Measurements from ENCODE around the gene RPL18A. TPM values are rescaled to one million over a fixed set of nuclear protein-coding genes. Genes with fewer than 3 reads are reported as not detected.
A peak's percentile ranks its signal among the peaks of the same experiment; 100 is the strongest.

Gene RPL18A
- total RNA-seq, 1 donor from 2014 or later, result 1,467 TPM

- DNase-seq (ENCODE audit: low spot score), result no peak
Observed at GRCh38 chr19:17841371-17841809, 18.3 kb upstream of the RPL18A start.

GRCh38 chr19:17841810-17842662 lies 17.7 kb upstream of the RPL18A start:
- DNase-seq (ENCODE audit: low spot score), result no peak

- DNase-seq (ENCODE audit: low spot score), result no peak
Observed at GRCh38 chr19:17842663-17843291, 16.9 kb upstream of the RPL18A start.

GRCh38 chr19:17843292-17843827 lies 16.4 kb upstream of the RPL18A start:
- DNase-seq (ENCODE audit: low spot score), result no peak

- no peak for DNase-seq (ENCODE audit: low spot score)
Observed at GRCh38 chr19:17843908-17844490, 15.7 kb upstream of the RPL18A start.

- no peak for DNase-seq (ENCODE audit: low spot score)
Observed at GRCh38 chr19:17846146-17846545, 13.6 kb upstream of the RPL18A start.

GRCh38 chr19:17847538-17848366 lies 12.0 kb upstream of the RPL18A start, which contains the start of gene JAK3:
Gene JAK3, minus strand, starts transcription at chr19:17847982. Its CDS starts 3,565 bp downstream, at chr19:17844417.
- no peak for DNase-seq (ENCODE audit: low spot score)

- no peak for DNase-seq (ENCODE audit: low spot score)
Observed at GRCh38 chr19:17848595-17849292, 11.0 kb upstream of the RPL18A start.

- DNase-seq (ENCODE audit: low spot score), result no peak
Observed at GRCh38 chr19:17854061-17854460, 5.6 kb upstream of the RPL18A start.

GRCh38 chr19:17855280-17856152 lies 4.2 kb upstream of the RPL18A start:
- DNase-seq (ENCODE audit: low spot score), result peak; percentile 96

- no peak for DNase-seq (ENCODE audit: low spot score)
Observed at GRCh38 chr19:17860331-17860992, 752 bp downstream of the RPL18A start.

GRCh38 chr19:17860993-17861360 lies 1.3 kb downstream of the RPL18A start:
- no peak for DNase-seq (ENCODE audit: low spot score)

GRCh38 chr19:17861542-17862402 lies 2.1 kb downstream of the RPL18A start:
- DNase-seq (ENCODE audit: low spot score), result no peak

GRCh38 chr19:17862711-17863519 lies 3.2 kb downstream of the RPL18A start:
- DNase-seq (ENCODE audit: low spot score), result no peak

- no peak for DNase-seq (ENCODE audit: low spot score)
Observed at GRCh38 chr19:17863520-17864182, 3.9 kb downstream of the RPL18A start.

All from mesenteric fat pad (tissue), 1 donor.